ENCODE results near the gene MOB1A.
"Not testable (repeated sequence)": the region's sequence is repeated elsewhere in the genome, so short reads cannot be mapped to it uniquely, and the experiment has no call there.

Gene MOB1A

GRCh38 chr2:74188696-74189095 lies 10.0 kb upstream of the MOB1A start:
- ATAC-seq (ENCODE audit: insufficient read depth, low read depth) = no peak
- Histone ChIP-seq H3K36me3 (ENCODE audit: insufficient read depth, low read length) (no peaks in the 10 kb centered on the region), H3K27me3 (ENCODE audit: insufficient read depth, low read length, poor library complexity) (no peaks in the 10 kb centered on the region), H3K9ac (ENCODE audit: low read depth, low read length) (no peak overlapping the region), H2AFZ (ENCODE audit: low read depth, low read length) (no peak overlapping the region), H3K4me2 (ENCODE audit: insufficient read depth, low read length) (no peak overlapping the region), H3K4me1 (ENCODE audit: insufficient read depth, low read length) (no peaks in the 10 kb centered on the region), H3K79me2 (ENCODE audit: insufficient read depth, low read length) (no peaks in the 10 kb centered on the region), H3K9me3 (ENCODE audit: insufficient read depth, low read length, severe bottlenecking) (no peaks in the 10 kb centered on the region), H4K20me1 (ENCODE audit: insufficient read depth, low read length) (no peaks in the 10 kb centered on the region), H3K27ac (ENCODE audit: low read length) (no peak overlapping the region), H3K4me3 (ENCODE audit: low read depth in 1 of 2, low read length in 2 of 2) (no peak overlapping the region)
- TF ChIP-seq CTCF (IDR thresholded peaks at IDR 0.05; ENCODE audit: borderline replicate concordance, extremely low read depth, low read length, poor library complexity, severe bottlenecking) (no peak), EZH2 (IDR thresholded peaks at IDR 0.05; ENCODE audit: borderline replicate concordance, low read depth, low read length, severe bottlenecking) (no peak)
- no peak for DNase-seq

- Histone ChIP-seq H3K36me3 (ENCODE audit: insufficient read depth, low read length) (no peaks in the 10 kb centered on the region), H3K27me3 (ENCODE audit: insufficient read depth, low read length, poor library complexity) (no peaks in the 10 kb centered on the region), H3K4me3 (ENCODE audit: low read depth in 1 of 2, low read length in 2 of 2) (no peak overlapping the region), H3K9ac (ENCODE audit: low read depth, low read length) (no peak overlapping the region), H3K79me2 (ENCODE audit: insufficient read depth, low read length) (no peaks in the 10 kb centered on the region), H3K4me1 (ENCODE audit: insufficient read depth, low read length) (no peaks in the 10 kb centered on the region), H3K9me3 (ENCODE audit: insufficient read depth, low read length, severe bottlenecking) (no peaks in the 10 kb centered on the region), H4K20me1 (ENCODE audit: insufficient read depth, low read length) (no peaks in the 10 kb centered on the region), H2AFZ (ENCODE audit: low read depth, low read length) (no peak overlapping the region), H3K4me2 (ENCODE audit: insufficient read depth, low read length) (no peak overlapping the region), H3K27ac (ENCODE audit: low read length) (no peak overlapping the region)
- DNase-seq (no peak), ATAC-seq (ENCODE audit: insufficient read depth, low read depth) (no peak)
- no peak for TF ChIP-seq CTCF (IDR thresholded peaks at IDR 0.05; ENCODE audit: borderline replicate concordance, extremely low read depth, low read length, poor library complexity, severe bottlenecking)
- no peak for TF ChIP-seq EZH2 (IDR thresholded peaks at IDR 0.05; ENCODE audit: borderline replicate concordance, low read depth, low read length, severe bottlenecking)
Observed at GRCh38 chr2:74188018-74188601, 9.4 kb upstream of the MOB1A start.

GRCh38 chr2:74186706-74187105 lies 8.0 kb upstream of the MOB1A start:
- H3K36me3 ChIP-seq (ENCODE audit: insufficient read depth, low read length); H3K4me2 ChIP-seq (ENCODE audit: insufficient read depth, low read length); H3K27ac ChIP-seq (ENCODE audit: low read length); H2AFZ ChIP-seq (ENCODE audit: low read depth, low read length); H3K9me3 ChIP-seq (ENCODE audit: insufficient read depth, low read length, severe bottlenecking); H3K79me2 ChIP-seq (ENCODE audit: insufficient read depth, low read length); H3K9ac ChIP-seq (ENCODE audit: low read depth, low read length); H3K27me3 ChIP-seq (ENCODE audit: insufficient read depth, low read length, poor library complexity); ATAC-seq (ENCODE audit: insufficient read depth, low read depth); H3K4me1 ChIP-seq (ENCODE audit: insufficient read depth, low read length); H4K20me1 ChIP-seq (ENCODE audit: insufficient read depth, low read length); H3K4me3 ChIP-seq (ENCODE audit: low read depth in 1 of 2, low read length in 2 of 2); DNase-seq: not testable (repeated sequence)

GRCh38 chr2:74186038-74186437 lies 7.4 kb upstream of the MOB1A start:
- no peaks in the 10 kb centered on the region for H4K20me1 ChIP-seq (ENCODE audit: insufficient read depth, low read length)
- H3K4me1 ChIP-seq (ENCODE audit: insufficient read depth, low read length) = no peaks in the 10 kb centered on the region
- H3K4me2 ChIP-seq (ENCODE audit: insufficient read depth, low read length) = no peak overlapping the region
- H2AFZ ChIP-seq (ENCODE audit: low read depth, low read length) = no peak overlapping the region
- H3K27ac ChIP-seq (ENCODE audit: low read length) = no peak overlapping the region
- no peaks in the 10 kb centered on the region for H3K36me3 ChIP-seq (ENCODE audit: insufficient read depth, low read length)
- no peaks in the 10 kb centered on the region for H3K9me3 ChIP-seq (ENCODE audit: insufficient read depth, low read length, severe bottlenecking)
- ATAC-seq (ENCODE audit: insufficient read depth, low read depth) = no peak
- TF ChIP-seq CTCF (IDR thresholded peaks at IDR 0.05; ENCODE audit: borderline replicate concordance, extremely low read depth, low read length, poor library complexity, severe bottlenecking) = no peak
- no peaks in the 10 kb centered on the region for H3K79me2 ChIP-seq (ENCODE audit: insufficient read depth, low read length)
- H3K4me3 ChIP-seq (ENCODE audit: low read depth in 1 of 2, low read length in 2 of 2) = no peak overlapping the region
- H3K9ac ChIP-seq (ENCODE audit: low read depth, low read length) = no peak overlapping the region
- no peak for DNase-seq
- no peaks in the 10 kb centered on the region for H3K27me3 ChIP-seq (ENCODE audit: insufficient read depth, low read length, poor library complexity)

Measured in DND-41 (cell line).